Caco-2 (cell line): ENCODE data around the gene TRPV4. TPM values are rescaled to one million over a fixed set of nuclear protein-coding genes. Genes with fewer than 3 reads are reported as not detected.
A peak's percentile ranks its signal among the peaks of the same experiment; 100 is the strongest.

Source experiments
- BruUV-seq: library from RNA; stranded (reverse); fragments of 400-500 nt; replicated peaks from 2 replicates; lab custom pipeline; 2021; lab: Mats Ljungman, UMichigan
- CTCF ChIA-PET: fragments of 300-600 bp; sonication (Branson Sonifier 250); formaldehyde crosslinking; loops from one replicate; lab custom pipeline; 2022; ENCODE audit warnings: antibody characterized with exemption; lab: Charles Lee
- POLR2A ChIA-PET: fragments of 300-600 bp; sonication (Branson Sonifier 250); formaldehyde crosslinking; loops from one replicate; lab custom pipeline; 2022; ENCODE audit warnings: antibody characterized with exemption; lab: Charles Lee
- DNase-seq, 2 experiments: peaks; one replicate each; pipeline versions ENCODE4 v3.0.0 to v3.0.0-alpha.2; 2020 to 2022
- H3K27me3 ChIP-seq: replicated peaks from 2 replicates; pipeline ENCODE4 v1.6.0; 2011; ENCODE audit warnings: low read length; ENCODE audit not compliant: control insufficient read depth, insufficient read depth
- H3K36me3 ChIP-seq: 2 replicates; pipeline ENCODE4 v1.5.1; 2011; ENCODE audit warnings: low read length; ENCODE audit not compliant: control insufficient read depth, insufficient read depth
- H3K4me1 ChIP-seq: fragments of 250-450 bp; sonication (Bioruptor Pico); 2 replicates; pipeline ENCODE4 v1.5.1; 2020; ENCODE audit warnings: mild to moderate bottlenecking
- H3K4me3 ChIP-seq: 2 replicates; pipeline ENCODE4 v1.5.1; 2011; ENCODE audit warnings: low read depth, mild to moderate bottlenecking, control low read depth, low read length
- H3K9me3 ChIP-seq: fragments of 250-450 bp; sonication (Bioruptor Pico); 2 replicates; pipeline ENCODE4 v1.5.1; 2020; ENCODE audit warnings: mild to moderate bottlenecking, moderate library complexity
- H3K27ac Mint-ChIP-seq: one replicate; pipeline ENCODE4 v1.8.0; 2022; ENCODE audit warnings: mixed read lengths; ENCODE audit not compliant: unreplicated experiment
- H3K27me3 Mint-ChIP-seq: one replicate; pipeline ENCODE4 v1.8.0; 2022; ENCODE audit warnings: mixed read lengths; ENCODE audit not compliant: insufficient read depth, unreplicated experiment
- H3K36me3 Mint-ChIP-seq: one replicate; pipeline ENCODE4 v1.8.0; 2022; ENCODE audit warnings: mild to moderate bottlenecking, mixed read lengths; ENCODE audit not compliant: insufficient read depth, unreplicated experiment
- H3K4me1 Mint-ChIP-seq: one replicate; pipeline ENCODE4 v1.8.0; 2022; ENCODE audit warnings: low read depth, mixed read lengths; ENCODE audit not compliant: unreplicated experiment
- H3K4me3 Mint-ChIP-seq: one replicate; pipeline ENCODE4 v1.8.0; 2022; ENCODE audit warnings: mild to moderate bottlenecking, moderate library complexity, mixed read lengths; ENCODE audit not compliant: unreplicated experiment
- H3K9me3 Mint-ChIP-seq: one replicate; pipeline ENCODE4 v1.8.0; 2022; ENCODE audit warnings: mixed read lengths; ENCODE audit not compliant: unreplicated experiment
- intact Hi-C: fragments of 100-400 bp; cut with micrococcal nuclease; formaldehyde crosslinking; loops from one replicate; pipeline ENCODE4 v1.10.0; 2022; ENCODE audit not compliant: unreplicated experiment
- total RNA-seq: library from RNA; stranded (reverse); gene quantifications from 2 replicates; pipeline ENCODE4 v1.2.3, GENCODE V29; 2022
- TF ChIP-seq, protein P1 (sequence below), 2 experiments: fragments of 200-600 bp in 1 of 2; IDR thresholded peaks; 1 replicate in 1 of 2; 2 replicates in 1 of 2; pipeline versions ENCODE4 v1.5.1 to v1.8.0; 2011 to 2022; ENCODE audit warnings: antibody characterized with exemption in 1 of 2, control low read depth in 1 of 2, inconsistent platforms in 1 of 2, low read depth in 1 of 2, low read length in 1 of 2, mild to moderate bottlenecking in 1 of 2, moderate library complexity in 1 of 2; ENCODE audit not compliant: insufficient read depth in 1 of 2, severe bottlenecking in 1 of 2, unreplicated experiment in 1 of 2

TRPV4 gene
- total RNA-seq, 1 experiment from 2014 or later = not detected

DNA sequence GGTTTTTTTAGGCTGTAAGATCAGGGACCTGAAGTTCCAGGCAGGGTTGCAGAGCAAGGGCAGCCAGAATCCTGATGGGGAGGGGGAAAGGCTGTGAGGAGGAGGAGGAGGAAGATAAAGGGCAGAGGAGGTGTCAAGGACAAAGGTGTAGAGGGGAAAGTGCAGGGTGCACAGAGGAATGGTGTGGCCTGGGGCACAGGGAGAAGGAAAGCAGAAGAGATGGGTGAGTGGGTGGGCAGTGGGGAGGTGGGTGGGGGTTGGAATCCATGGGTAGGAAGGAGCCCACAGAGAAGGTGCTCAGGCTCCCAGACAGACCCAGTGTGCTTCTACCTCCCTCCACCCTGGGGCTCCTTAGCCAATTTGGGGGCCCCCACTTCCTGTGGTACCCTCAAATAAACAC is 11.2 kb downstream of the TRPV4 start:
- Histone ChIP-seq H3K36me3 (no peaks in the 10 kb centered on the region), H3K9me3 (no peaks in the 10 kb centered on the region), H3K4me3 (no peak overlapping the region), H3K27me3 (no peaks in the 10 kb centered on the region; the same call in 1 of the 2 replicates), H3K4me1 (peaks cover 14% of the 10 kb centered on the region)
- ChIA-PET CTCF (no interaction called here), POLR2A (no interaction called here)
- intact Hi-C loops = no loop called here
- Mint-ChIP-seq H3K4me1 (no peaks in the 10 kb centered on the region), H3K4me3 (no peak overlapping the region), H3K36me3 (no peaks in the 10 kb centered on the region), H3K9me3 (no peaks in the 10 kb centered on the region), H3K27me3 (no peaks in the 10 kb centered on the region), H3K27ac (no peak overlapping the region)
- no peak for DNase-seq
- BruUV-seq = no TSS peak
- TF ChIP-seq, protein P1, sequence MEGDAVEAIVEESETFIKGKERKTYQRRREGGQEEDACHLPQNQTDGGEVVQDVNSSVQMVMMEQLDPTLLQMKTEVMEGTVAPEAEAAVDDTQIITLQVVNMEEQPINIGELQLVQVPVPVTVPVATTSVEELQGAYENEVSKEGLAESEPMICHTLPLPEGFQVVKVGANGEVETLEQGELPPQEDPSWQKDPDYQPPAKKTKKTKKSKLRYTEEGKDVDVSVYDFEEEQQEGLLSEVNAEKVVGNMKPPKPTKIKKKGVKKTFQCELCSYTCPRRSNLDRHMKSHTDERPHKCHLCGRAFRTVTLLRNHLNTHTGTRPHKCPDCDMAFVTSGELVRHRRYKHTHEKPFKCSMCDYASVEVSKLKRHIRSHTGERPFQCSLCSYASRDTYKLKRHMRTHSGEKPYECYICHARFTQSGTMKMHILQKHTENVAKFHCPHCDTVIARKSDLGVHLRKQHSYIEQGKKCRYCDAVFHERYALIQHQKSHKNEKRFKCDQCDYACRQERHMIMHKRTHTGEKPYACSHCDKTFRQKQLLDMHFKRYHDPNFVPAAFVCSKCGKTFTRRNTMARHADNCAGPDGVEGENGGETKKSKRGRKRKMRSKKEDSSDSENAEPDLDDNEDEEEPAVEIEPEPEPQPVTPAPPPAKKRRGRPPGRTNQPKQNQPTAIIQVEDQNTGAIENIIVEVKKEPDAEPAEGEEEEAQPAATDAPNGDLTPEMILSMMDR (IDR thresholded peaks at IDR 0.05; ENCODE audit: insufficient read depth in 1 of 2, low read depth in 1 of 2, low read length in 1 of 2, severe bottlenecking in 1 of 2, unreplicated experiment in 1 of 2) = no peak

DNA sequence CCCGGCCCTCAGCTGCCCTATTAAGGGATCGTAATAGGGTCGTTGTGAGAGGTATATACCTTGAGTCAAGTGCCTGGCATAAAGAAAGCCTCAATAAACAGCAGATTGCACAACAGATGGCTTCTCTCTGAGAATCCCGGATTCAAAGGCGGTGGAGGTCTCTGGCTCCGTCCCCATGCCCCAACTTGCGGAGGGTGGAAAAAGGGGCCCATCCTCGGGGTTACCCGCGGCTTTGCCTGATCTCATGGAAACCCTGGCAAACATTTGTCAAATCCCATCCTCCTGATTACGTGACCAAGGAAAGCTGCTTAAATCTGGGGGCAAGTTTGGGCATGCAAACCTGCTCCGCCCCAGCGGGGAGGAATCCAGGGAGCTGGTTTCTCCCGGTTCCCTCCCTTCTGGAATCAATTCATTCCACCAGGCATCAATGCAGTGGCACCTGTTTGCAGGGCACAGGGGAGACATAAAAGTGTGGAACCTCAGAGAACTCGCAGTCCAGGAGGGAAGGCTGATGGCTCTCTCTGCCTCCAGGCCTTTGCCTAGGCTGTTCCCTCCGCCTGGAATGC is 12.3 kb downstream of the TRPV4 start:
- Mint-ChIP-seq H3K4me3 (no peak overlapping the region), H3K27ac (peak overlapping the region; percentile 13), H3K36me3 (no peaks in the 10 kb centered on the region), H3K27me3 (no peaks in the 10 kb centered on the region), H3K4me1 (no peaks in the 10 kb centered on the region), H3K9me3 (no peaks in the 10 kb centered on the region)
- no peaks in the 10 kb centered on the region for H3K9me3 ChIP-seq
- no peaks in the 10 kb centered on the region; the same call in 1 of the 2 replicates for H3K27me3 ChIP-seq
- H3K36me3 ChIP-seq = no peaks in the 10 kb centered on the region
- no TSS peak for BruUV-seq
- H3K4me1 ChIP-seq = peaks cover 14% of the 10 kb centered on the region
- no peak overlapping the region for H3K4me3 ChIP-seq
- ChIA-PET POLR2A (no interaction called here), CTCF (no interaction called here)
- TF ChIP-seq, protein P1 (IDR thresholded peaks at IDR 0.05; ENCODE audit: insufficient read depth in 1 of 2, low read depth in 1 of 2, low read length in 1 of 2, severe bottlenecking in 1 of 2, unreplicated experiment in 1 of 2) = no peak
- intact Hi-C loops = no loop called here
- peak; percentile 39 to 50 for DNase-seq

DNA sequence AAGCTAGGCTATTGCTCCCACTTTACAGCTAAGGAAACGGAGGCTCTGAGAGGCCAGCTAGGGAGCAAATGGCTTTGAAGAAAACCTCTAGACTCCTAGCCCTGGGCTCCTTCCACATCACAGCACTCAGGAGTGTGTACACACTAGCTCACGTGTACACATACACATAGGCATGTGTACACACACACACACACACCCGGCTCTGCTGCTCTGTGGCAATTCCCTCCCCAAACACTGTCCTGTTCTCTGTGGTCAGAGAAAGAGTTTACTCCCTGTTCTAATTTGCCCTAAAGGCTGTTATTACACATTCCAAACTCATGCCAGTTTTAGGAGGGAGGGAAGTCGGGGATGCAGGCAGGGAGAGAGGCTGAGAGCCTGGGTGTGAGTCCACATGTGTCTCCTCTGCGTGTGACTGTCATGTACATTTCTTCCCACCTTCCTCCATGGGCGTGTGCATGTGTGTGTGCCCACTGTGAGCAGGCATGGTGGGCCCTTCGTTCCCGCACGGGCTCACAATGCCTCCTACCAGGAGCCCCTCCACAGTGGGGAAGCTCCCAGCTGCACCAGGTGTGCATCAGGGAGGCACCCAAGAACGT is 14.2 kb downstream of the TRPV4 start:
- ChIA-PET POLR2A (no interaction called here), CTCF (no interaction called here)
- intact Hi-C loops = no loop called here
- no peaks in the 10 kb centered on the region for H3K4me1 Mint-ChIP-seq
- TF ChIP-seq, protein P1 (IDR thresholded peaks at IDR 0.05; ENCODE audit: insufficient read depth in 1 of 2, low read depth in 1 of 2, low read length in 1 of 2, severe bottlenecking in 1 of 2, unreplicated experiment in 1 of 2) = no peak
- H3K9me3 Mint-ChIP-seq = no peaks in the 10 kb centered on the region
- BruUV-seq = no TSS peak
- Histone ChIP-seq H3K4me1 (peaks cover 14% of the 10 kb centered on the region), H3K4me3 (no peak overlapping the region), H3K27me3 (no peaks in the 10 kb centered on the region), H3K9me3 (no peaks in the 10 kb centered on the region), H3K36me3 (no peaks in the 10 kb centered on the region)
- no peaks in the 10 kb centered on the region for H3K36me3 Mint-ChIP-seq
- H3K27me3 Mint-ChIP-seq = no peaks in the 10 kb centered on the region
- no peak overlapping the region for H3K27ac Mint-ChIP-seq
- no peak for DNase-seq
- no peak overlapping the region for H3K4me3 Mint-ChIP-seq
